Mesodermal cell (in vitro differentiated cells): ENCODE data around the gene HTR6.
A peak's percentile ranks its signal among the peaks of the same experiment; 100 is the strongest.

Experiments used
- H3K27ac ChIP-seq: 2 replicates; pipeline ENCODE4 v1.7.0; 2013; ENCODE audit warnings: mild to moderate bottlenecking, low read depth, low read length, moderate library complexity; ENCODE audit not compliant: severe bottlenecking
- H3K36me3 ChIP-seq: 2 replicates; pipeline ENCODE4 v1.7.1; 2013; ENCODE audit warnings: mild to moderate bottlenecking, low read length, moderate library complexity; ENCODE audit not compliant: control insufficient read depth, insufficient read depth
- H3K4me1 ChIP-seq: one replicate; pipeline ENCODE4 v1.7.1; 2013; ENCODE audit warnings: mild to moderate bottlenecking, low read length; ENCODE audit not compliant: insufficient read depth, control insufficient read depth, poor library complexity, severe bottlenecking
- H3K4me3 ChIP-seq: 2 replicates; pipeline ENCODE4 v1.7.0; 2013; ENCODE audit warnings: low read length, control low read depth, mild to moderate bottlenecking; ENCODE audit not compliant: insufficient read depth, poor library complexity, severe bottlenecking; ENCODE audit errors: extremely low read depth
- H3K9me3 ChIP-seq: 2 replicates; pipeline ENCODE4 v1.7.1; 2013; ENCODE audit warnings: mild to moderate bottlenecking, low read length, moderate library complexity; ENCODE audit not compliant: control insufficient read depth
- WGBS, 2 experiments: methylation state at CpG; one replicate each; pipeline ENCODE4 v1.1.5; 2013; ENCODE audit warnings: missing lambda C conversion rate in 2 of 2; ENCODE audit not compliant: insufficient coverage in 2 of 2; 5-methylcytosine and 5-hydroxymethylcytosine counted together

HTR6 gene

GRCh38 chr1:19656780-19657466 lies 7.8 kb upstream of the HTR6 start:
- WGBS, 2 experiments: 90 to 100% methylated on average over 1 to 6 of the region's 15 CpGs
- no peaks in the 10 kb centered on the region for H3K36me3 ChIP-seq
- H3K4me3 ChIP-seq: no peak overlapping the region
- H3K4me1 ChIP-seq: peaks cover 10% of the 10 kb centered on the region
- no peak overlapping the region for H3K27ac ChIP-seq
- H3K9me3 ChIP-seq: no peaks in the 10 kb centered on the region

GRCh38 chr1:19657511-19657910 lies 7.2 kb upstream of the HTR6 start:
- no peaks in the 10 kb centered on the region for H3K9me3 ChIP-seq
- H3K36me3 ChIP-seq: no peaks in the 10 kb centered on the region
- peaks cover 10% of the 10 kb centered on the region for H3K4me1 ChIP-seq
- no peak overlapping the region for H3K4me3 ChIP-seq
- no peak overlapping the region for H3K27ac ChIP-seq
- 100% methylated on average over 1 to 3 of the region's 10 CpGs for WGBS, 2 experiments

GRCh38 chr1:19658186-19658585 lies 6.5 kb upstream of the HTR6 start:
- Histone ChIP-seq H3K36me3 (no peaks in the 10 kb centered on the region), H3K27ac (no peak overlapping the region), H3K9me3 (no peaks in the 10 kb centered on the region), H3K4me3 (no peak overlapping the region), H3K4me1 (peaks cover 10% of the 10 kb centered on the region)
- whole genome bisulfite sequencing, 2 experiments: 95 to 99% methylated on average over 10 to 13 of the region's 13 CpGs

GRCh38 chr1:19661721-19662228 lies 2.9 kb upstream of the HTR6 start:
- Histone ChIP-seq H3K36me3 (no peaks in the 10 kb centered on the region), H3K4me1 (peaks cover 10% of the 10 kb centered on the region), H3K4me3 (no peak overlapping the region), H3K27ac (no peak overlapping the region), H3K9me3 (no peaks in the 10 kb centered on the region)
- WGBS, 2 experiments: 35 to 37% methylated on average over 5 of the region's 9 CpGs

- WGBS, 2 experiments: 75 to 81% methylated on average over 1 to 2 of the region's 3 CpGs
- Histone ChIP-seq H3K4me3 (no peak overlapping the region), H3K9me3 (no peaks in the 10 kb centered on the region), H3K36me3 (no peaks in the 10 kb centered on the region), H3K27ac (no peak overlapping the region), H3K4me1 (peaks cover 6% of the 10 kb centered on the region)
These were observed 2.4 kb upstream of the HTR6 start for GRCh38 chr1:19662313-19662712.

- H3K4me3 ChIP-seq: peak overlapping the region; percentile 16
- WGBS, 2 experiments: 3% methylated on average over 21 of the region's 23 CpGs; no CpG with 5 or more reads in 1 of the 2 experiments
- no peaks in the 10 kb centered on the region for H3K36me3 ChIP-seq
These were observed 466 bp downstream of the HTR6 start for GRCh38 chr1:19665186-19665495.

GRCh38 chr1:19665496-19666465 lies 1.1 kb downstream of the HTR6 start:
- no peaks in the 10 kb centered on the region for H3K36me3 ChIP-seq
- H3K4me3 ChIP-seq: no peak overlapping the region
- 28 to 31% methylated on average over 57 to 71 of the region's 84 CpGs for WGBS, 2 experiments
- H3K27ac ChIP-seq: no peak overlapping the region
- no peaks in the 10 kb centered on the region for H3K9me3 ChIP-seq
- H3K4me1 ChIP-seq: no peaks in the 10 kb centered on the region

More at GRCh38 chr1:19665186-19665495, 466 bp downstream of the HTR6 start:
- no peaks in the 10 kb centered on the region for H3K4me1 ChIP-seq
- no peaks in the 10 kb centered on the region for H3K9me3 ChIP-seq
- H3K27ac ChIP-seq: no peak overlapping the region

- H3K36me3 ChIP-seq: no peaks in the 10 kb centered on the region
These were observed 4.2 kb downstream of the HTR6 start for GRCh38 chr1:19668888-19669287.

GRCh38 chr1:19670787-19671186 lies 6.1 kb downstream of the HTR6 start:
- Histone ChIP-seq H3K36me3 (no peaks in the 10 kb centered on the region), H3K9me3 (no peaks in the 10 kb centered on the region), H3K4me3 (no peak overlapping the region), H3K27ac (no peak overlapping the region), H3K4me1 (no peaks in the 10 kb centered on the region)
- WGBS, 2 experiments: 87 to 93% methylated on average over 2 to 3 of the region's 4 CpGs

More at GRCh38 chr1:19668888-19669287, 4.2 kb downstream of the HTR6 start:
- H3K27ac ChIP-seq: no peak overlapping the region
- no peaks in the 10 kb centered on the region for H3K9me3 ChIP-seq
- H3K4me1 ChIP-seq: no peaks in the 10 kb centered on the region
- 74 to 100% methylated on average over 3 to 6 of the region's 8 CpGs for WGBS, 2 experiments
- H3K4me3 ChIP-seq: no peak overlapping the region

GRCh38 chr1:19672237-19672636 lies 7.6 kb downstream of the HTR6 start:
- H3K4me3 ChIP-seq: no peak overlapping the region
- no peak overlapping the region for H3K27ac ChIP-seq
- no peaks in the 10 kb centered on the region for H3K9me3 ChIP-seq
- 79 to 89% methylated on average over 1 to 4 of the region's 6 CpGs for WGBS, 2 experiments
- H3K4me1 ChIP-seq: no peaks in the 10 kb centered on the region
- no peaks in the 10 kb centered on the region for H3K36me3 ChIP-seq
